Right atrium auricular region (tissue), 2 donors: ENCODE data around the gene TRIAP1. TPM values are rescaled to one million over a fixed set of nuclear protein-coding genes. Genes with fewer than 3 reads are reported as not detected.

ENCODE experiments used
- DNase-seq: peaks from one replicate; pipeline ENCODE4 v3.0.0-alpha.2; 2019; ENCODE audit warnings: low spot score
- H3K27ac ChIP-seq, 2 donors: fragments of 200-600 bp; sonication (generic); 1 replicate in 1 of 2; 2 replicates in 1 of 2; pipeline ENCODE4 v1.5.1; 2016 to 2019
- H3K27me3 ChIP-seq, 2 donors: fragments of 200-600 bp; sonication (generic); one replicate each; pipeline versions ENCODE4 v1.5.1 to v1.6.0; 2017 to 2019
- H3K36me3 ChIP-seq: fragments of 200-600 bp; sonication (generic); one replicate; pipeline ENCODE4 v1.5.1; 2016
- H3K4me1 ChIP-seq, 2 donors: fragments of 200-600 bp; sonication (generic); one replicate each; pipeline versions ENCODE4 v1.5.1 to v1.6.0; 2017 to 2019
- H3K4me3 ChIP-seq, 2 donors: fragments of 200-600 bp; sonication (generic); 1 replicate in 1 of 2; 2 replicates in 1 of 2; pipeline ENCODE4 v1.5.1; 2017 to 2019; ENCODE audit warnings: mild to moderate bottlenecking in 1 of 2, moderate library complexity in 1 of 2
- H3K9me3 ChIP-seq, 2 donors: fragments of 200-600 bp; sonication (generic); one replicate each; pipeline ENCODE4 v1.5.1; 2019
- CTCF ChIP-seq, 2 donors: fragments of 200-600 bp; sonication (generic); IDR thresholded peaks; one replicate each; pipeline ENCODE4 v1.5.1; 2019; ENCODE audit warnings: antibody characterized with exemption in 2 of 2
- total RNA-seq, 2 donors: library from RNA; depleted of rRNA; stranded (reverse); fragments of >200 nt; gene quantifications; one replicate each; pipeline ENCODE4 v1.1.0, GENCODE V29; 2016

Gene TRIAP1
- total RNA-seq, 2 donors from 2014 or later = 8.9 to 9.2 TPM

GRCh38 chr12:120397824-120398540 lies 48.2 kb downstream of the TRIAP1 start:
- no peak for TF ChIP-seq CTCF (IDR thresholded peaks at IDR 0.05)
- Histone ChIP-seq H3K9me3 (no peaks in the 10 kb centered on the region), H3K36me3 (no peaks in the 10 kb centered on the region), H3K27me3 (no peaks in the 10 kb centered on the region), H3K4me1 (no peaks in the 10 kb centered on the region), H3K4me3 (no peak overlapping the region), H3K27ac (no peak overlapping the region)
- DNase-seq = no peak

DNA sequence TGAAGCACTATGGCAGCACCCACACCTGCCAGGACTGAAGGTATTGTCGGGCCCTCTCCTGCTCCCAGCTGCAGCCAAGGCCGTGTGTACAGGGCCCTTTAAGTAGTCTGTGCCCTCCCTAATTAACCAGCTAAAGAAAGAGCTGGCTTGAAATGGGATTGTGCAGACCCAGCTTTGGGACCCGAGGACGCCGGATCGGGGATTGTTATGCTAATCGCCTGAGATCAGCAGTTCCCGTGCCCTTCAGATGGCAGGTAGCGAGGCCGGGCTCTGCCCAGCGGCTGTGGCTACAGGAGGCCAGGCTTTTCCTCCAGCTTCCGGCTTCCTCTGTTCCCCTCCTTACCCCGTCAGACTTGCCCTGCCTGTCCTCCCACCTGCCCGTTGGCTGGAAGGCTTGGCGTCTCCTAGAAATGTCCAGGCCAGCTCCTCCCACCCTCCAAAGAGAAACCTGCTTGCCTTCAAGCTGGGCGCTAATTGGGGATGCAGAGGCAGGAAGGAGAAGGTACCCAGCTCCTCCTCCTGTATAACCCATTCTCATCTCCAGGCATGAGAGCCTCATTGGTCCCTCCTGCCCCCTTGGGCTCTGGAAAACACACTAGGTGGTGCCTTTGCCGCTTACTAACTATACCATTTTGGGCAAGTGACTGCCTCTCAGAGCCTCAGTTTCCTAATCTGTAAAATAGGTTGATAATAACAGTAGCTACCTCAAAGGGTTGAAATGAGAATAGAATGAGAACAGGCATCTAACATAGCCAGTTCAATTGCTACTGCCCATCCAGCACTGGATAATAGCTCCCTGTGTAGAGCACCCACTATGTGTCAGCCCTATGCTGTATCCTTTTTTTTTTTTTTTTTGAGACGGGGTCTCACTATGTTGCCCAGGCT lies 51.5 kb downstream of the TRIAP1 start:
- H3K4me1 ChIP-seq = no peaks in the 10 kb centered on the region
- DNase-seq = no peak
- no peak overlapping the region for H3K4me3 ChIP-seq
- H3K9me3 ChIP-seq = no peaks in the 10 kb centered on the region
- TF ChIP-seq CTCF (IDR thresholded peaks at IDR 0.05) = no peak
- H3K27ac ChIP-seq = no peak overlapping the region
- no peaks in the 10 kb centered on the region for H3K27me3 ChIP-seq
- no peaks in the 10 kb centered on the region for H3K36me3 ChIP-seq

Other genes with a start within 250 kb of the TRIAP1 start
- gene RPLP0, start 245.3 kb downstream of the TRIAP1 start, total RNA-seq = 1,000 to 10,000 TPM in 1 of 2 donors, 100 to 1,000 TPM in 1; 846 to 1,862 TPM
- gene PXN, start 180.7 kb downstream of the TRIAP1 start, total RNA-seq = 10 to 100 TPM; 34.7 to 76.7 TPM
- not detected for gene RNU4-2, start 154.5 kb downstream of the TRIAP1 start, total RNA-seq
- not detected for gene RNU4-1, start 153.1 kb downstream of the TRIAP1 start, total RNA-seq
- gene SIRT4, start 144.1 kb downstream of the TRIAP1 start, total RNA-seq = 1 to 10 TPM; 3.1 to 5.6 TPM
- not detected for gene PLA2G1B, start 118.6 kb downstream of the TRIAP1 start, total RNA-seq
- 1 to 10 TPM in 1 of 2 donors, under 1 TPM in 1; 0.93 to 2.9 TPM for gene MSI1, start 77.2 kb downstream of the TRIAP1 start, total RNA-seq
- 100 to 1,000 TPM; 190 to 291 TPM for gene COX6A1, start 8.3 kb downstream of the TRIAP1 start, total RNA-seq
- 10 to 100 TPM; 11.6 to 13.6 TPM for gene GATC, start 60 bp upstream of the TRIAP1 start, total RNA-seq
- 10 to 100 TPM; 18.7 to 31.4 TPM for gene SRSF9, start 23.4 kb upstream of the TRIAP1 start, total RNA-seq
- 100 to 1,000 TPM; 168 to 178 TPM for gene DYNLL1, start 49.7 kb upstream of the TRIAP1 start, total RNA-seq
- 10 to 100 TPM; 21.9 to 34.3 TPM for gene COQ5, start 82.8 kb upstream of the TRIAP1 start, total RNA-seq
- gene RNF10, start 88.0 kb upstream of the TRIAP1 start, total RNA-seq = 100 to 1,000 TPM; 166 to 168 TPM
- 10 to 100 TPM; 21.8 to 33.9 TPM for gene POP5, start 135.0 kb upstream of the TRIAP1 start, total RNA-seq
- gene CABP1, start 194.2 kb upstream of the TRIAP1 start, total RNA-seq = 1 to 10 TPM in 1 of 2 donors, under 1 TPM in 1; 0.71 to 2.0 TPM
- 100 to 1,000 TPM in 1 of 2 donors, 10 to 100 TPM in 1; 89.7 to 179 TPM for gene MLEC, start 240.8 kb upstream of the TRIAP1 start, total RNA-seq